Fibroblast of lung (primary cell): Measurements from ENCODE around the gene BAIAP2. TPM values are rescaled to one million over a fixed set of nuclear protein-coding genes. Genes with fewer than 3 reads are reported as not detected.

Experiments used
- DNase-seq, 2 donors: peaks; one replicate each; pipeline versions ENCODE4 v3.0.0 to v3.0.0-alpha.2; 2010; ENCODE audit warnings: low read depth in 2 of 2
- H2AFZ ChIP-seq: 2 replicates; pipeline ENCODE4 v1.5.1; 2012; ENCODE audit warnings: low read length, control low read depth, inconsistent platforms
- H3K27ac ChIP-seq: 2 replicates; pipeline ENCODE4 v1.5.1; 2011; ENCODE audit warnings: low read length, control low read depth; ENCODE audit not compliant: insufficient read depth
- H3K27me3 ChIP-seq: 2 replicates; pipeline ENCODE4 v1.5.1; 2011; ENCODE audit warnings: mild to moderate bottlenecking, low read length; ENCODE audit not compliant: control insufficient read depth, insufficient read depth
- H3K36me3 ChIP-seq: 2 replicates; pipeline ENCODE4 v1.5.1; 2011; ENCODE audit warnings: low read length; ENCODE audit not compliant: control insufficient read depth, insufficient read depth
- H3K4me1 ChIP-seq: 2 replicates; pipeline ENCODE4 v1.5.1; 2011; ENCODE audit warnings: low read length; ENCODE audit not compliant: control insufficient read depth, insufficient read depth; ENCODE audit errors: extremely low read depth
- H3K4me2 ChIP-seq: 2 replicates; pipeline ENCODE4 v1.5.1; 2011; ENCODE audit warnings: low read length, control low read depth; ENCODE audit not compliant: insufficient read depth; ENCODE audit errors: extremely low read depth
- H3K4me3 ChIP-seq, 4 experiments: fragments of 200-600 bp in 1 of 4; sonication (generic) in 1 of 4; replicated peaks in 1 of 4; 2 replicates each; pipeline ENCODE4 v1.5.1; 2011 to 2016; ENCODE audit warnings: low read length in 4 of 4, low read depth in 3 of 4, mild to moderate bottlenecking in 3 of 4, control low read depth in 2 of 4, inconsistent platforms in 1 of 4, mixed read lengths in 1 of 4; ENCODE audit not compliant: insufficient read depth in 1 of 4; ENCODE audit errors: control extremely low read depth in 1 of 4
- H3K79me2 ChIP-seq: 2 replicates; pipeline ENCODE4 v1.5.1; 2012; ENCODE audit warnings: mild to moderate bottlenecking, low read length, inconsistent platforms; ENCODE audit not compliant: control insufficient read depth, insufficient read depth
- H3K9ac ChIP-seq: 2 replicates; pipeline ENCODE4 v1.5.1; 2011; ENCODE audit warnings: mild to moderate bottlenecking, low read length, control low read depth; ENCODE audit not compliant: insufficient read depth
- H3K9me3 ChIP-seq: 2 replicates; pipeline ENCODE4 v1.5.1; 2012; ENCODE audit warnings: low read depth, low read length; ENCODE audit not compliant: control insufficient read depth, insufficient read depth
- H4K20me1 ChIP-seq: 2 replicates; pipeline ENCODE4 v1.5.1; 2011; ENCODE audit warnings: low read length; ENCODE audit not compliant: control insufficient read depth, insufficient read depth; ENCODE audit errors: extremely low read depth
- EZH2 ChIP-seq: IDR thresholded peaks from 2 replicates; pipeline ENCODE4 v1.5.1; 2012; ENCODE audit warnings: low read length, control low read depth, mild to moderate bottlenecking; ENCODE audit errors: missing control alignments
- polyA plus RNA-seq, 2 donors: library from polyadenylated mRNA; depleted of rRNA in 1 of 2; stranded (reverse) in 1 of 2; unstranded in 1 of 2; fragments of >200 nt; gene quantifications; 2 replicates each; pipeline ENCODE4 v1.2.1, GENCODE V29; 2011 to 2012; ENCODE audit warnings: missing spikeins in 1 of 2
- total RNA-seq: library from RNA; depleted of rRNA; stranded (reverse); fragments of >200 nt; gene quantifications from 2 replicates; pipeline ENCODE4 v1.2.1, GENCODE V29; 2014
- TF ChIP-seq, protein P1 (sequence below), 2 donors: IDR thresholded peaks in 1 of 2; conservative IDR thresholded peaks in 1 of 2; 1 replicate in 1 of 2; 2 replicates in 1 of 2; pipeline ENCODE4 v1.5.1; 2011 to 2012; ENCODE audit warnings: low read length in 2 of 2, control low read depth in 1 of 2, inconsistent platforms in 1 of 2, low read depth in 1 of 2, mild to moderate bottlenecking in 1 of 2

The BAIAP2 gene
- total and polyA plus RNA-seq, 2 donors (not counting 1 experiment from before 2014, with no cell fraction given): 6.0 to 13.4 TPM

DNA sequence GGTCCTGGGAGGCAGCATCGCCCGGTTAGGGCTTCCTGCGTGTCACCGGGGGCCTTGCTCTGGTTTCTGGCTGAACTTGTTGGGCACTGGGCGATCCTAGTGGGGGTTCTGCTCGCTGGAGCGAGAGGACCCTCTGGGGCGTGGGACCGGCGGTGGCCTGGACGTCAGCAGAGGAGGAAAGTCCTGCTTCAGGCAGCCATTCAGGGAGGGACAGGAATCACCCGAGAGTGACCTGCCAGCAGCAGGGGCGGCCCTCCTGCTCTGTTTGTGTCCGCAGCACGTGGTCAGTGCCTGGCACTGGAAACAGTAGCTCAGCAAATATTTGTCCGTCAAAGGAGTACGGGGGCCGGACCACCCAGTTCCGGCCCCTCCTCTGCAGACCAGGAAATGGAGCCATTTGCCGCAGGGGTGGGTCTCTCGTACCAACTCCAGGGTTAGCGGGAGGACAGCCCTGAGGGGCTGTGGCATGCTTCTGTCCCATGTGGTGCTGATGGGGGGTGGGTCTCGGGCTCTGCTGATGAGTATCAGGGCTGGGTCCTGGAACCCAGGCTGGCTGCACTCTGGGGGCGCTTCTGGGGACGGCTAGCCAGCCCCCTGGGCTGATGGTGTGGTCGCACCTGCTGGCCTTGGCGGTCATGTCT lies 48.3 kb downstream of the BAIAP2 start:
- no peak overlapping the region for H2AFZ ChIP-seq
- TF ChIP-seq, protein P1, sequence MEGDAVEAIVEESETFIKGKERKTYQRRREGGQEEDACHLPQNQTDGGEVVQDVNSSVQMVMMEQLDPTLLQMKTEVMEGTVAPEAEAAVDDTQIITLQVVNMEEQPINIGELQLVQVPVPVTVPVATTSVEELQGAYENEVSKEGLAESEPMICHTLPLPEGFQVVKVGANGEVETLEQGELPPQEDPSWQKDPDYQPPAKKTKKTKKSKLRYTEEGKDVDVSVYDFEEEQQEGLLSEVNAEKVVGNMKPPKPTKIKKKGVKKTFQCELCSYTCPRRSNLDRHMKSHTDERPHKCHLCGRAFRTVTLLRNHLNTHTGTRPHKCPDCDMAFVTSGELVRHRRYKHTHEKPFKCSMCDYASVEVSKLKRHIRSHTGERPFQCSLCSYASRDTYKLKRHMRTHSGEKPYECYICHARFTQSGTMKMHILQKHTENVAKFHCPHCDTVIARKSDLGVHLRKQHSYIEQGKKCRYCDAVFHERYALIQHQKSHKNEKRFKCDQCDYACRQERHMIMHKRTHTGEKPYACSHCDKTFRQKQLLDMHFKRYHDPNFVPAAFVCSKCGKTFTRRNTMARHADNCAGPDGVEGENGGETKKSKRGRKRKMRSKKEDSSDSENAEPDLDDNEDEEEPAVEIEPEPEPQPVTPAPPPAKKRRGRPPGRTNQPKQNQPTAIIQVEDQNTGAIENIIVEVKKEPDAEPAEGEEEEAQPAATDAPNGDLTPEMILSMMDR (conservative IDR thresholded peaks at IDR 0.05 in 1 of 2, IDR thresholded peaks at IDR 0.05 in 1 of 2; ENCODE audit: low read depth in 1 of 2, low read length in 2 of 2): no peak
- TF ChIP-seq EZH2: no peak
- peak in 1 of 2 donors; percentile 11 for DNase-seq
- H3K4me3 ChIP-seq: no peak overlapping the region
- H3K9ac ChIP-seq: no peak overlapping the region
- no peaks in the 10 kb centered on the region for H3K4me1 ChIP-seq
- H3K36me3 ChIP-seq: peaks cover 2% of the 10 kb centered on the region
- no peaks in the 10 kb centered on the region for H3K79me2 ChIP-seq
- no peaks in the 10 kb centered on the region for H3K27me3 ChIP-seq
- no peaks in the 10 kb centered on the region for H3K9me3 ChIP-seq
- H4K20me1 ChIP-seq: no peaks in the 10 kb centered on the region
- no peak overlapping the region for H3K4me2 ChIP-seq
- H3K27ac ChIP-seq: no peak overlapping the region

GRCh38 chr17:81084680-81085419 lies 49.9 kb downstream of the BAIAP2 start:
- peaks cover 2% of the 10 kb centered on the region for H3K36me3 ChIP-seq
- H4K20me1 ChIP-seq: no peaks in the 10 kb centered on the region

DNA sequence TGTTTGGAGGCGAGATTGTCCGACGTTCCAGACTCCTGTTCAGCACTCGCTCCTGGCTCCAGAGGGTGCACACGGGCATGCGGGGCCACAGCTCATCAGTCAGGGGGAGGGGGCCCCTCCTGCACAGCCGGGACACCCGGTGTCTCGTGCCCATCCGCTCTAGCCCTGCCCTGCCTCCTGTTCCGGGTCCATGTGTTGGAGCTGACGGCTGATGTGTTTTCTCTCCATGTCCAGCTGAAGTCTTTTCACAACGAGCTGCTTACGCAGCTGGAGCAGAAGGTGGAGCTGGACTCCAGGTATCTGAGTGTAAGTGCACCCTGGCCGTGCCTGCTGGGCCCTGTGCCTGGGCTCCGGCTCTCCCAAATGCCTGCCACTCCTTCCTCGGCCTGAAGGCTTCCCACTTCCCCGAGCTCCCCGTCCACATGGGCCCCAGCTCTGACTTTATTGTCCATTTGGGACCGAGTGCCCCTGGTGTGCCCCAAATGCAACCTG lies 50.5 kb downstream of the BAIAP2 start:
- H3K79me2 ChIP-seq: no peaks in the 10 kb centered on the region
- no peak for DNase-seq

More at GRCh38 chr17:81084680-81085419, 49.9 kb downstream of the BAIAP2 start:
- Histone ChIP-seq H3K4me3 (no peak overlapping the region), H3K4me1 (no peaks in the 10 kb centered on the region), H3K4me2 (no peak overlapping the region), H3K9me3 (no peaks in the 10 kb centered on the region), H3K79me2 (no peaks in the 10 kb centered on the region), H2AFZ (no peak overlapping the region), H3K27me3 (no peaks in the 10 kb centered on the region), H3K9ac (no peak overlapping the region), H3K27ac (no peak overlapping the region)
- TF ChIP-seq, protein P1 (conservative IDR thresholded peaks at IDR 0.05 in 1 of 2, IDR thresholded peaks at IDR 0.05 in 1 of 2; ENCODE audit: low read depth in 1 of 2, low read length in 2 of 2): no peak
- TF ChIP-seq EZH2: no peak
- DNase-seq: no peak

More for the DNA sequence above, 50.5 kb downstream of the BAIAP2 start:
- Histone ChIP-seq H4K20me1 (no peaks in the 10 kb centered on the region), H3K27ac (no peak overlapping the region), H3K4me2 (no peak overlapping the region), H3K9me3 (no peaks in the 10 kb centered on the region), H3K9ac (no peak overlapping the region), H3K36me3 (peaks cover 2% of the 10 kb centered on the region), H3K4me3 (no peak overlapping the region), H3K27me3 (no peaks in the 10 kb centered on the region), H2AFZ (no peak overlapping the region), H3K4me1 (peaks cover 2% of the 10 kb centered on the region)
- TF ChIP-seq, protein P1 (conservative IDR thresholded peaks at IDR 0.05 in 1 of 2, IDR thresholded peaks at IDR 0.05 in 1 of 2; ENCODE audit: low read depth in 1 of 2, low read length in 2 of 2): no peak
- no peak for TF ChIP-seq EZH2
